ENCODE data around the gene IRF9.

The IRF9 gene

DNA sequence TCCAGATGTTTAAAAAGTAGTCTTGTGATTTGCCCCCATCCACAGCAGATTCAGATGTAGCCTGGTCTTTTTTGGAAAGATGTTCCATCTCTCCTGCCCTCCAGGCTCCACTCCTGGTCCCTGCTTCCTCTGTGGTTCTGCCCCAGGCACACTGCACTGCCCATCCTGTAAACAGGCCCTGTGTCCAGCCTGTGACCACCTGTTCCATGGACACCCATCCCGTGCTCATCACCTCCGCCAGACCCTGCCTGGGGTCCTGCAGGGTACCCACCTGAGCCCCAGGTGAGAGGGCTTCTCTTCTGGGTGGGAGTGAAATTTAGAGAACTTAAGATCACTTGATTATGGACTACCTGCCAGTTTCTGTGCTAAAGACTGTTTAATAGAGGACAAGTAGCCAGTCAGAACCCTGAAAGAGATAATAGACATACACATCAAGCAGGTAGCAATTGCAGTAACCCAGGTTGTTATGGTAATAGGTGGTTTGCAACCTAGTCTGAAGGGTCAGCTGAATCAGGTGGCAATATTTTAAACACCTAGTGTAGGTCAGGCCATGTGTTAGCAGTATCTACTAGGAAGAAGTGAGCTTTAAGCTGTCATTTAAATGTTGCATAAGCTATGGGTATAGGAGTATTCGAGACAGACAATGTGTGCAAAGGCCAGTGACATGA lies 11.6 kb upstream of the IRF9 start:
- DNase-seq: no peak

DNA sequence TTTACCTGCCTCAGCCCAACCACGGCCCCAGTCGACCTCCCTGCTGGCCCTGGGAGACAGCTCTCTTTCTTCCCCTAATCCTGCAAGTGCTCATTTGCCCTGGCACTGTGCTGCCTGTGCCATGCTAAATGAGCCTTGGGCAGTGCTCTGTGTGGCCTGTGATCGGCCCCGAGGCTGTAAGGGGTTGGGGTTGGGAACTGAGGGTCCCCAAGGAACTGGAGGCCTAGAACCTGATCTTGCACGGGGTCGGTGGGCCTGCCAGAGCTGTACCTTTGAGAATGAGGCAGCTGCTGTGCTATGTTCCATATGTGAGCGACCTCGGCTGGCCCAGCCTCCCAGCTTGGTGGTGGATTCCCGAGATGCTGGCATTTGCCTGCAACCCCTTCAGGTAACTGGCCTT lies 11.0 kb upstream of the IRF9 start:
- DNase-seq: no peak

DNA sequence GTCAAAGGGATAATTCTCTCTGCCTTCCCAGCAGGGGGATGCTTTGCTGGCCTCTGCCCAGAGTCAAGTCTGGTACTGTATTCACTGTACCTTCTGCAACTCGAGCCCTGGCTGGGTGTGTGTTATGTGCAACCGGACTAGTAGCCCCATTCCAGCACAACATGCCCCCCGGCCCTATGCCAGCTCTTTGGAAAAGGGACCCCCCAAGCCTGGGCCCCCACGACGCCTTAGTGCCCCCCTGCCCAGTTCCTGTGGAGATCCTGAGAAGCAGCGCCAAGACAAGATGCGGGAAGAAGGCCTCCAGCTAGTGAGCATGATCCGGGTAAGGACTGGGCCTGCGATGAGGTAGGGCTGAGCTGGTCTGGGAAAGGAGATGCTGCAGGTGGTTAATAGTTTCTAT lies 10.5 kb upstream of the IRF9 start:
- no peak for DNase-seq

DNA sequence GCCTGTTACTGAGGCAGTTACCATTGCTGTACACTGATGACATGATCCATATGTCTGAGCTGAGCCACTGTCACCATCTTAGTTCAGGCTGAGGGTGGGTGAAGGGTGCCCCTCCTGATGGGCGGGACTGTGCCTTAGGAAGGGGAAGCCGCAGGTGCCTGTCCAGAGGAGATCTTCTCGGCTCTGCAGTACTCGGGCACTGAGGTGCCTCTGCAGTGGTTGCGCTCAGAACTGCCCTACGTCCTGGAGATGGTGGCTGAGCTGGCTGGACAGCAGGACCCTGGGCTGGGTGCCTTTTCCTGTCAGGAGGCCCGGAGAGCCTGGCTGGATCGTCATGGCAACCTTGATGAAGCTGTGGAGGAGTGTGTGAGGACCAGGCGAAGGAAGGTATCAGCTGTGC lies 10.1 kb upstream of the IRF9 start:
- no peak for DNase-seq

DNA sequence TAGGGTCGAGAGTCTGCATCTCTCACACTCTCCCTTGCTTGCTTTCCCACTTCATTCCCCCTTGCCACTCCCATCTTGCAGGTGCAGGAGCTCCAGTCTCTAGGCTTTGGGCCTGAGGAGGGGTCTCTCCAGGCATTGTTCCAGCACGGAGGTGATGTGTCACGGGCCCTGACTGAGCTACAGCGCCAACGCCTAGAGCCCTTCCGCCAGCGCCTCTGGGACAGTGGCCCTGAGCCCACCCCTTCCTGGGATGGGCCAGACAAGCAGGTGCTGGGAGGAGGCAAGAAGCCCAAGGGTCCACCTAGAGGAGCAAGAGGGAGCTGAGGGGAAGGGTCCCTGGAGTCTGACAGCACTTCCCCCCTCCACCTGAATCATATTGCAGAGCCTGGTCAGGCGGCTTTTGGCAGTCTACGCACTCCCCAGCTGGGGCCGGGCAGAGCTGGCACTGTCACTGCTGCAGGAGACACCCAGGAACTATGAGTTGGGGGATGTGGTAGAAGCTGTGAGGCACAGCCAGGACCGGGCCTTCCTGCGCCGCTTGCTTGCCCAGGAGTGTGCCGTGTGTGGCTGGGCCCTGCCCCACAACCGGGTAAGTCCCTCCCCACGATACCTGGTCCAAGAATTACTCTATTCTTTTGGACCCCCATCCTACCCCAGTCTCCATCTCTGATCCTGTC lies 9.5 kb upstream of the IRF9 start:
- DNase-seq: no peak

DNA sequence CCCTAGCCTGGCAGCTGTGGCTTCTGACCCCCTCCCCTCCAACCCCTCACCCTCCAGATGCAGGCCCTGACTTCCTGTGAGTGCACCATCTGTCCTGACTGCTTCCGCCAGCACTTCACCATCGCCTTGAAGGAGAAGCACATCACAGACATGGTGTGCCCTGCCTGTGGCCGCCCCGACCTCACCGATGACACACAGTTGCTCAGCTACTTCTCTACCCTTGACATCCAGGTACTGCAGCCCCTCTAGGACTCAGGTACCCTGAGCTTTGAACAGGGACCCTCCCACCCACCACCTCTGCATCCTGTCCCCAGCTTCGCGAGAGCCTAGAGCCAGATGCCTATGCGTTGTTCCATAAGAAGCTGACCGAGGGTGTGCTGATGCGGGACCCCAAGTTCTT lies 6.0 kb upstream of the IRF9 start:
- no peak for DNase-seq

DNA sequence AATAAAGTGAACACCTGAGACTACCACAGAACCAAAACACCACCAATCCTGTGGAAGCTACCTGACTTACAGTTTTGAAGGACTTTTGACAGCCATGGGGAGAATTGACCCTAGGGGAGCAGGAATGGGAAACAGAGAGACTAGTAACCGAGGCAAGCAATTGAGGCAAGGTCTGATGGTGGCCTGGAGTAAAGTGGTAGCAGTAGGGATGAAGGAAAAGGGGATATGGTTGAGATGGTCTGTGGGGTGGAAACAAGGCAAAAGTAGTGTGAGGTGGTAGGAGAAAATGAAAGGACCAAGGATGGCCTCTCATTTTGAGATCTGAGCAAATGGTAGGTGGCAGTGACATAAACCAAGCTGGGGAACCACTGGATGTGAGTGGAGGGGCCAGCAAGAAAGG lies 4.2 kb upstream of the IRF9 start:
- DNase-seq: no peak

DNA sequence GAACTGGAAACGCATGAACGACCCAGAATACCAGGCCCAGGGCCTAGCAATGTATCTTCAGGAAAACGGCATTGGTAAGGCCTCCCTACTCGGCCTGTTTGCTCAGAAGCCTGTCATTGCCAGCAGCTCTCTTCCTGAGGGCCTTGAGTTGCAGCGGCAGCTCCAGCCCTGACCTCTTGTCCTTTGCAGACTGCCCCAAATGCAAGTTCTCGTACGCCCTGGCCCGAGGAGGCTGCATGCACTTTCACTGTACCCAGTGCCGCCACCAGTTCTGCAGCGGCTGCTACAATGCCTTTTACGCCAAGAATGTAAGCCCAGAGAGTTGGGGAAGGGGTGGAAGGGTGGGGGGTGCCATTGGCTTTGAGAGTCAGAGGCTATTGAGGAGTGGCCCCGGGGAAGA lies 3.7 kb upstream of the IRF9 start:
- DNase-seq: no peak

DNA sequence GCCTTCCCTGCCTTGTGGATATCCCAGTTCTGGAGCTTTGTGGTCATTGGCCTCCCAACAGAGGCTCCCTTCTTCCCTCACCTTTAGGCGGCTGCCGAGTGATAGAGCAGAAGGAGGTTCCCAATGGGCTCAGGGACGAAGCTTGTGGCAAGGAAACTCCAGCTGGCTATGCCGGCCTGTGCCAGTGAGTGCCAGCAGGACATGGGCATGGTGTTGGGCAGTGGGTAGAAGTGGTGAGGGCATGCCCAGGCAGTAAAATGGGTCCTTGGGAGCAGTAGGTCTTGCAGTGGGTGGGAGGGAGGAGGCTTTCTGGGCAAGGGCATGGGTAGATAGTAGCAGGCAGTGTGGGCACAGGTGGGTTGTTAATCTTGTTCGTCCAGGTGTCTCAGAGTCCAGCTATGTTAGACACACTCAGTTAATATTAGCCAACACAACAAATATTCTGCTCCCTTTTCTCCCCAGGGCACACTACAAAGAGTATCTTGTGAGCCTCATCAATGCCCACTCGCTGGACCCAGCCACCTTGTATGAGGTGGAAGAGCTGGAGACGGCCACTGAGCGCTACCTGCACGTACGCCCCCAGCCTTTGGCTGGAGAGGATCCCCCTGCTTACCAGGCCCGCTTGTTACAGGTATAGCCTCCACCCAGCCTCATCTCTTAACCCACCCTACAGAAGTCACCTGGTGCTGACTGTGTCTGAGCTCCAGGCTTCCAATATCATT lies 1.1 kb upstream of the IRF9 start:
- DNase-seq: no peak

DNA sequence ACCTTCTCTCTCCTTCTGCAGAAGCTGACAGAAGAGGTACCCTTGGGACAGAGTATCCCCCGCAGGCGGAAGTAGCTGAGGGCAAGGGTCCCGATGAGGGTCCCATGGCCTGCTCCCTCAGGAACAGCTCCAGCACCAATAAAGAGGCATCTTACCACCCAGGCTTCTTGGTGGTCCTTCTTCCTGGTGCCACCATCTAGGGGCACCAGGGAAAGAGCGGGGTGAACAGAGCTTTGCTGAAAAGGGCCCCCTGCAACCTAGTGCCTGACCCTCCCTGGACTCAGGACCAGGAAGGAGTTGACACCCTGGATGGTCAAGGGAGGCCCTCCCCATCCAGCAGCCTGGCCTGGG lies 591 bp upstream of the IRF9 start:
- no peak for DNase-seq

DNA sequence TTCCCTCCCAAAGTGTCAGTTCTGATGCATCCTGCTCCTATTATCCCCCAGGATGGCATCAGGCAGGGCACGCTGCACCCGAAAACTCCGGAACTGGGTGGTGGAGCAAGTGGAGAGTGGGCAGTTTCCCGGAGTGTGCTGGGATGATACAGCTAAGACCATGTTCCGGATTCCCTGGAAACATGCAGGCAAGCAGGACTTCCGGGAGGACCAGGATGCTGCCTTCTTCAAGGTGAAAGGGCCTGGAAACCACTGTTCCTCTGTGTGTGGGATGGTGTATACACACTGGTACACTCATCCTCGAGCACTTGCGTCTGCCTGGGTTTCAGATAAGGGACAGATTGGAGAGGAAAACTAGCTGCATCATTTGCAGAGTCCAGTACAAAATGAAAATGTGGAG lies 1.0 kb downstream of the IRF9 start:
- no peak for DNase-seq

DNA sequence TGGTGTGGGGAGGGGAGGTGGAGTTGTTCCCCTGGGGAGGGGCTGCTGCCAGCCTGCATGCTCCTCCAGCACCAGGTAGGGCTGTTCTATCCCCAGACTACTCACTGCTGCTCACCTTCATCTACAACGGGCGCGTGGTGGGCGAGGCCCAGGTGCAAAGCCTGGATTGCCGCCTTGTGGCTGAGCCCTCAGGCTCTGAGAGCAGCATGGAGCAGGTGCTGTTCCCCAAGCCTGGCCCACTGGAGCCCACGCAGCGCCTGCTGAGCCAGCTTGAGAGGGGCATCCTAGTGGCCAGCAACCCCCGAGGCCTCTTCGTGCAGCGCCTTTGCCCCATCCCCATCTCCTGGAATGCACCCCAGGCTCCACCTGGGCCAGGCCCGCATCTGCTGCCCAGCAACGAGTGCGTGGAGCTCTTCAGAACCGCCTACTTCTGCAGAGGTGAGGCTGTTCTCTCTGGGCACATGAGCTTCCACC lies 3.5 kb downstream of the IRF9 start:
- no peak for DNase-seq

DNA sequence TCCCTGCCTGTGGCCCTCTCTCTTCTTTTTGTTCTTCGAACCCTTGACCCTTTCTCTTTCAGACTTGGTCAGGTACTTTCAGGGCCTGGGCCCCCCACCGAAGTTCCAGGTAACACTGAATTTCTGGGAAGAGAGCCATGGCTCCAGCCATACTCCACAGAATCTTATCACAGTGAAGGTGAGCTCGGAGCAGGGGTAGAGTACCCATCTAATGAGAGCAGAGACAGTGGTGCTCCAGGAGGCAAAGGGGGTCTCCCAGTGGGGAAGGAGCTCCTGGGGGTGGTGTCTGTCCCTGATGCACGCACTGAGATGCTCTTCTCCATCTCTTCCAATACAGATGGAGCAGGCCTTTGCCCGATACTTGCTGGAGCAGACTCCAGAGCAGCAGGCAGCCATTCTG lies 4.7 kb downstream of the IRF9 start:
- DNase-seq: no peak

DNA sequence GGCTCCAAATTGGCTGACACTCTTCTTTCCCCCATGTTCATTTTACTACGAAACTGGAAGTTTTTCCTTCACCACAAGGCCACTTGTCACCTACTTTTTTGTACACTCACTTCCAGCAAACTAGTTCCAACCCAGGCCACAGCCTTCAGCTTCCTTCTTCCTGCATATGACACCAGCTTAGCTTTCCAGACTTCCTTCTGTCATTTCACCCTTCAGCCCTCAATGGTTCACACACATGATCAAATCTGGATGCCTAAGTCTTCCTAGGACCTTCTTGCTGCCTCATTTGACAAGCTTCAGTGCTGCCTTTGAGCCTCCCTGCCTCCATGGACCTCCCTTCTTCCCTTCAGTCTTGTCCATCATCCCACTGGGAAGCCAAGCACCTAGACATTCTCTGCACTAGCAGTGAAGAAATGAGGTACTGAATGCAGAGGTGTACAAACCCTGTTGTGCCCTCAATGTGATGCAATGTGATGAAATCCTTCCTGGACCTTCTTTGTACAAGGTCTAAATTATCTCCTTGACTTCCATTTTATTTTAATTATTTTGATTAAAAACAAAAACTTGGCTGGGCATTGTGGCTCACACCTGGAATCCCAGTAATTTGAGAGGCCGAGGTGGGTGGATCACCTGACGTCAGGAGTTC lies 6.5 kb downstream of the IRF9 start:
- DNase-seq: no peak

DNA sequence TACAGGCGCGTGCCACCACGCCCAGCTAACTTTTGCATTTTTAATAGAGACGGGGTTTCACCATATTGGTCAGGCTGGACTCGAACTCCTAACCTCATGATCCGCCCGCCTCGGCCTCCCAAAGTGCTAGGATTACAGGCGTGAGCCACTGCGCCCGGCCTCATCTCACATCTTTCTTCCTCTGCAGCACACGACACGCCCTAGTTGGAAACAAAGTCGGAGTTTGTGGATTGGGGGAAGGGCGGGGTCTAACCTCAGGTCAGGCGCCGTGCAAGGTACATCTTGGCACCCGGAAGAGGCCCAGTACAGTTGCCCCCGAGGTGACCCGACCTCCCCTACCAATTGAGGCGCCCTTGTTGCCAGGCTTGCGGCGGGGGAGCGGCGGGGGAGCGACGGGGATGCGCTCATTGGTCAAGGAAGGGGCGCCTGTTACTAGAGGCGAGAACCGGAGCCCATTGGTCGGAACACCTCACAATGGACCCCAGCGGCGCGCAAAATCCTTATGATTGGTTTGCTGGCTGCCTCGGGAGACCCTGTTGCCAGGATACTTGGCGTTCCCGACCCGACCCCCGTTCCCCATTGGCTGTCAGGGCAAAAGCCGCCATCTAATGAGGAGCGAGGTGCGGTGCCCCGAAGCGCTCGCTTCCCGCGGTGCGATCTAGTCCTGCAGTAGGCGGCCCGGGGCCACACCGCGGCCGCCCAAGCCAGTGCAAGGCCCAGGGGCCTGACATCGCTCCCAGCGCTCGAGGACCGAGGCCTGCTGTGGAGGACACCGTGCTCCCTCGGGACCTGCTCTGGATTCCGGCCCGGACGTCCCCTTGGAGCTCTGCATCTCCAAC lies 10.6 kb downstream of the IRF9 start, which contains the start of gene REC8:
Gene REC8, plus strand, starts transcription at position 659 of the 839 bp plus-strand sequence. CDS start 473 bp downstream, outside the sequence.
- DNase-seq: peak; percentile 51

DNA sequence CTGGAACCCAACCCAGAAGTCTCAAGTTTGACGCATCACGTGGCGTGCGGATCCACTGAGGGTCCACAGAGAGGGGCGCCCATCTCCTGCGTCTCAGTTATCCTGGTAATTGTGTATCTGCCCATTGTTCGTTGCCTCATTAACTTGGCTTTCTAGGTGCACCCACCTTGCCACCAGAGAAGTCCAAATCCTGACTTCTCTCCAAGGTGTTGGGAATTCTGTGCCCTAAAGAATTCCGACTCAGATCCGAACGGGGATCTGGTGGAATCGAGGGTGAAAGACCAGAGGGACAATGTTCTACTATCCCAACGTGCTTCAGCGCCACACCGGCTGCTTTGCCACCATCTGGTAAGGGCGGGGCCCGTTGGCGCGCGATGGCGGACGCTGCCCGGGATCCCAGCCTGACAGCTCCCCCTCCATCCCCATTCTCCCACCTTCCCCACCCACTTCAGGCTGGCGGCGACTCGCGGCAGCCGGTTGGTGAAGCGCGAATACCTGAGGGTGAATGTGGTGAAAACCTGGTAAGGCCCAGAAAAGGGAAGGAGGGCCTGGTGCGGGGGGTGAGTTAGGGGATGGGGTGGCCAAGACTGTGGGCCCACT lies 11.3 kb downstream of the IRF9 start:
- no peak for DNase-seq

DNA sequence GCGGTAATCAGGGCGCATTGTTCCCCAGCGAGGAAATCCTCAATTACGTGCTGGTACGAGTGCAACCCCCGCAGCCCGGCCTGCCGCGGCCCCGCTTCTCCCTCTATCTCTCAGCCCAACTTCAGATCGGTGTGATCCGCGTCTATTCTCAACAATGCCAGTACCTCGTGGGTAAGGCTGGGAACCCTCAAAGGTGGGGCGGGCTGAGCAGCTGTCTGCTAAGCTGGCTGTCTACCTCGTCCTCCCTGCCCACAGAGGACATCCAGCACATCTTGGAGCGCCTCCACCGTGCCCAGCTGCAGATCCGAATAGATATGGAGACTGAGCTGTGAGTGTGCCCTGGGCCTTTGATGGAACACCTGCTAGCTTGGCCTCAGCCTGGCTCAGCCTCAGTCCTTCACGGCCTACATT lies 11.8 kb downstream of the IRF9 start:
- DNase-seq: no peak

DNA sequence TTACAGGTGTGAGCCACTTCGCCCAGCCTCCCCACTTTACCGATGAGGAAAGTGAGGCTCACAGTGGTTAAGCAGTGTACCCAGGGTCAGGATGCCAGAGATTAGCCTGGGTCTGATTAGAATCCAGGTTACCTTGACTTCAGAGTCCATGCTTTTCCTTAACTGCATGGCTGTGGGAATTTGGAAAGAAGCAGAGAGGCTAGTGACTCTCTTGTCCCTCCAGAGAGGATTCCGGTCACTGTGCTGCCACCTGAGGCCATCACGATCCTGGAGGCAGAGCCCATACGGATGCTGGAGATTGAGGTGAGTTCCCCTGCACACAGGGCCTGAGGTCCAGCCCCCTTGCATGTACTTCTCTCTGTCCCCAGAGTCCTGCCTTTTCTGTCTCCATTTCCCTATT lies 15.5 kb downstream of the IRF9 start:
- DNase-seq: no peak

DNA sequence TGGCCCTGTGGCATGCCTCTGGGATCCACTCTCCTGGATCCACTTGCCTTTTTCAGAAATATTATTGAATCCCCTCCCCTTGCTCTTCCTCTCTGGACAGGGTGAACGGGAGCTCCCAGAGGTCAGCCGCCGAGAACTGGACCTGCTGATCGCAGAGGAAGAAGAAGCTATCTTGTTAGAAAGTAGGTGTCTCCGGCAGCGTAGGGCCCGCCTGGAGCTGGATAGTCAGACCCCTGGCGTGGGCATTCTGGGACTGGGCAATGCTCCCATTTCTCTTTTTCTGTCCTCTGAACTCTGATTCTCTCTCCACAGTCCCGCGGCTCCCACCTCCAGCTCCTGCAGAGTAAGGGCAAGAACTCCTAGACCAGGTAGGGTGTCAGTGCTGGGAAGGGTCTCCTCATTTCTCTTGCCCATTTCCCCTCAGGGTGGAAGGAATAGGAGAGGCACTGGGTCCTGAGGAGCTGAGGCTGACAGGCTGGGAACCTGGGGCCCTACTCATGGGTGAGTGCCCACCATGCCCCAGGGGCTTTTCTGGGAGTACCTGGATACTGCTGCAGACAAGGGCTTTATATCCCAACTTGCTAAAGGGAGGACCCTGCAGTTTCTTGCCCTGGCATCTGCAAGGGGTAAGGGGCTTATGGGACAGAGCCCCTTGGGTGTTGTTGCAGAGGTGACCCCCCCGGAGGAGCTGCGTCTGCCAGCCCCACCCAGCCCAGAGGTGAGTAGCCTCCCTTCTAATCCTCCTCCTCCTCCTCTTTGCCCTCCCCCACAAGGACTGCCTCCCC lies 16.2 kb downstream of the IRF9 start:
- DNase-seq: no peak

DNA sequence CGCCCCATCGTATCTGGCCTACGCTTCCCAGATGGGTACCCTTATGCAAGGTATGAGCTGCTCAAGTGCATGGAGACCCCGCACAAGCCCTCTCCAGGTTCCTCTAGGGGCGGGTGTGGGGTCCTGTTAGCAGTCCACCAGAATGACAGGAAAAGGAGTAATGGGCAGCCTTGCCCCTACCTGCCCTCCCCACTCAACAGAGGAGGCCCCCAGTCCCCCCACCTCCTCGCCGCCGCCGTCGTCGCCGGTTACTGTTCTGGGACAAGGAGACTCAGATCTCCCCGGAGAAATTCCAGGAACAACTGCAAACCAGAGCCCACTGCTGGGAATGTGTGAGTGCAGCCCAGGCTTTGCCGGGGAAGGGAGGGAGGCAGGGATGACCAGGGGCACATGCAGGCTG lies 16.8 kb downstream of the IRF9 start:
- DNase-seq: no peak

DNA sequence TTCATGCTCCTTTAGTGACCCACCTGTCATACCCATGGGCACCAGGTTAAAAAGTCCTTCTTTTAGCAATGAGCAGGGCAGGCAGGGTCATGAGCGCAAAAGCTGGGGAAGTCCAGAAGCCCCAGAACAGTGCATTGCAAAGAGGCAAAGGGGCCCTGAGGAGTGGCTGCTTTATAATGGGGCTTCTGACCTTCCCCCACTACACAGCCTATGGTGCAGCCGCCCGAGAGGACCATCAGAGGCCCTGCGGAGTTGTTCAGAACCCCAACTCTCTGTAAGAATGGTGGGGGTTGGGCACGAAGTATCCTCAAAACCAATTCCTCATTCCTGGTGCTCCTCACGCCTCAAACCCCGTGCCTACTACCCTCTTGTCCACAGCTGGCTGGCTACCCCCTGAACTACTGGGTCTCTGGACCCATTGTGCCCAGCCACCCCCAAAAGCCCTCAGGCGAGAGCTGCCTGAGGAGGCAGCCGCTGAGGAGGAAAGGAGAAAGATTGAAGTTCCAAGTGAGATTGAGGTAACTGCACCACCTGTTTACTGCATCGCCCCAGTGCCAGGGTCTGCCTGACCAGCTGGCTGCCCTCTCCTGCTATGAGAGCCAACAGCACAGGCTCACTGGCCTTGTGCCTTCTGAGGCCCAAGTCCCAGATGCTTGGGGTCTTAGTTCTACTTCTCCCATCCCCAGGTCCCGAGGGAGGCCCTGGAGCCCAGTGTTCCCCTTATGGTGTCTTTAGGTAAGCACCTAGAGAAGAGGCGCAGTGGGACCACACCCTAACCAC lies 17.5 kb downstream of the IRF9 start:
- DNase-seq: no peak
